HCT116 (cell line): ENCODE results near the gene PCDH20. TPM values are rescaled to one million over a fixed set of nuclear protein-coding genes. Genes with fewer than 3 reads are reported as not detected.

Experiments
- ATAC-seq: fragments of 200-7000 bp; cut with Tn5 transposase; 2 replicates; pipeline ENCODE4 v1.9.1; 2020; ENCODE audit warnings: mild to moderate bottlenecking, moderate library complexity
- BruUV-seq: library from RNA; stranded (reverse); fragments of 400-500 nt; replicated peaks from 2 replicates; lab custom pipeline; 2021; lab: Mats Ljungman, UMichigan
- CTCF ChIA-PET: fragments of 300-600 bp; sonication (Branson Sonifier 250); formaldehyde crosslinking; loops from one replicate; lab custom pipeline; 2021; ENCODE audit warnings: antibody characterized with exemption; lab: Charles Lee
- POLR2A ChIA-PET: fragments of 300-600, 350-600 bp; sonication (Branson Sonifier 250); formaldehyde crosslinking; loops from one replicate; lab custom pipeline; 2021; ENCODE audit warnings: antibody characterized with exemption; lab: Charles Lee
- RAD21 ChIA-PET, 2 experiments: fragments of 300-600 bp; sonication (Branson Sonifier 250); formaldehyde crosslinking; loops; one replicate each; lab custom pipeline; 2023; ENCODE audit warnings: low total read pairs in 2 of 2; ENCODE audit not compliant: uncharacterized antibody in 2 of 2, unreplicated experiment in 2 of 2, low non-redundant PET in 1 of 2; lab: Charles Lee
- DNase-seq: peaks from one replicate; pipeline ENCODE4 v3.0.0-alpha.2; 2010; ENCODE audit warnings: low read depth, low spot score
- H2AFZ ChIP-seq: fragments of 200-600 bp; shearing (Covaris generic), sonication (generic); 2 replicates; pipeline ENCODE4 v1.6.1; 2017; ENCODE audit warnings: low read depth, mixed run types, mixed read lengths, antibody characterized with exemption, low read length; ENCODE audit not compliant: poor library complexity, severe bottlenecking
- H3K27ac ChIP-seq: 2 replicates; pipeline ENCODE4 v1.5.1; 2012; ENCODE audit warnings: low read depth, low read length
- H3K27me3 ChIP-seq: fragments of 200-600 bp; sonication (generic); 2 replicates; pipeline ENCODE4 v1.6.1; 2016; ENCODE audit warnings: mixed run types, low read length, mixed read lengths; ENCODE audit not compliant: insufficient read depth
- H3K36me3 ChIP-seq, 2 experiments: fragments of 200-500 bp in 1 of 2; fragments of 200-600 bp in 1 of 2; sonication (Bioruptor generic) in 1 of 2; sonication (generic) in 1 of 2; 2 replicates each; pipeline versions ENCODE4 v1.5.1 to v1.6.1; 2014 to 2016; ENCODE audit warnings: low read length in 2 of 2, inconsistent platforms in 1 of 2, mixed read lengths in 1 of 2, mixed run types in 1 of 2; ENCODE audit not compliant: insufficient read depth in 2 of 2, control insufficient read depth in 1 of 2
- H3K4me1 ChIP-seq, 2 experiments: fragments of 200-600 bp in 1 of 2; sonication (generic) in 1 of 2; 2 replicates each; pipeline versions ENCODE4 v1.5.1 to v1.6.1; 2012 to 2017; ENCODE audit warnings: low read length in 2 of 2, inconsistent platforms in 1 of 2, mild to moderate bottlenecking in 1 of 2, mixed read lengths in 1 of 2, mixed run types in 1 of 2, moderate library complexity in 1 of 2; ENCODE audit not compliant: insufficient read depth in 2 of 2, control insufficient read depth in 1 of 2
- H3K4me2 ChIP-seq: fragments of 200-600 bp; sonication (generic); 2 replicates; pipeline ENCODE4 v1.6.1; 2017; ENCODE audit warnings: mixed run types, low read length, mixed read lengths
- H3K4me3 ChIP-seq, 2 experiments: fragments of 200-600 bp in 1 of 2; sonication (generic) in 1 of 2; replicated peaks in 1 of 2; 2 replicates each; pipeline ENCODE4 v1.5.1; 2011 to 2016; ENCODE audit warnings: low read length in 2 of 2, control low read depth in 1 of 2, low read depth in 1 of 2, mild to moderate bottlenecking in 1 of 2, mixed read lengths in 1 of 2, mixed run types in 1 of 2
- H3K79me2 ChIP-seq: fragments of 200-600 bp; sonication (generic); 2 replicates; pipeline ENCODE4 v1.6.1; 2017; ENCODE audit warnings: mild to moderate bottlenecking, mixed run types, low read length, moderate library complexity, mixed read lengths; ENCODE audit not compliant: insufficient read depth
- H3K9ac ChIP-seq: fragments of 200-600 bp; sonication (generic); 2 replicates; pipeline ENCODE4 v1.6.1; 2016; ENCODE audit warnings: low read length, mixed read lengths
- H3K9me2 ChIP-seq: fragments of 200-600 bp; sonication (generic), shearing (Covaris generic); 2 replicates; pipeline ENCODE4 v1.6.1; 2017; ENCODE audit warnings: mixed run types, mild to moderate bottlenecking, moderate library complexity; ENCODE audit not compliant: insufficient read depth
- H3K9me3 ChIP-seq, 2 experiments: fragments of 200-500 bp in 1 of 2; fragments of 200-600 bp in 1 of 2; sonication (Bioruptor generic) in 1 of 2; sonication (generic) in 1 of 2; 2 replicates each; pipeline ENCODE4 v1.6.1; 2014 to 2017; ENCODE audit warnings: low read length in 2 of 2, mixed read lengths in 2 of 2, inconsistent platforms in 1 of 2, low read depth in 1 of 2, mild to moderate bottlenecking in 1 of 2, mixed run types in 1 of 2, moderate library complexity in 1 of 2; ENCODE audit not compliant: control insufficient read depth in 1 of 2, insufficient read depth in 1 of 2
- H4K20me1 ChIP-seq: fragments of 200-600 bp; sonication (generic), shearing (Covaris generic); 2 replicates; pipeline ENCODE4 v1.6.1; 2017; ENCODE audit warnings: mixed run types, mild to moderate bottlenecking, moderate library complexity; ENCODE audit not compliant: insufficient read depth
- EZH2phosphoT487 ChIP-seq: fragments of 200-600 bp; IDR thresholded peaks from 2 replicates; pipeline ENCODE4 v1.6.1; 2018; ENCODE audit warnings: antibody characterized with exemption, borderline replicate concordance
- POLR2A ChIP-seq: IDR thresholded peaks from 2 replicates; pipeline ENCODE4 v1.7.0; 2011; ENCODE audit warnings: borderline replicate concordance; ENCODE audit not compliant: insufficient read depth, insufficient read length; ENCODE audit errors: extremely low read depth
- RAD21 ChIP-seq: IDR thresholded peaks from 2 replicates; pipeline ENCODE4 v1.6.1; 2012; ENCODE audit warnings: low read depth, mild to moderate bottlenecking
- REST ChIP-seq: IDR thresholded peaks from 2 replicates; pipeline ENCODE4 v1.6.1; 2012; ENCODE audit warnings: low read depth
- SP1 ChIP-seq: IDR thresholded peaks from 2 replicates; pipeline ENCODE4 v1.6.1; 2012; ENCODE audit warnings: low read depth
- TCF7L2 ChIP-seq: IDR thresholded peaks from 2 replicates; pipeline ENCODE4 v1.7.0; 2011; ENCODE audit warnings: borderline replicate concordance, inconsistent platforms; ENCODE audit not compliant: insufficient read depth, insufficient read length; ENCODE audit errors: extremely low read depth
- ZFX ChIP-seq: fragments of 450-650 bp; IDR thresholded peaks from 2 replicates; pipeline ENCODE4 v1.6.1; 2017
- intact Hi-C: fragments of 100-400 bp; cut with micrococcal nuclease; formaldehyde crosslinking; loops from 2 replicates; pipeline ENCODE4 v1.10.0; 2022
- total RNA-seq: library from RNA; stranded (reverse); gene quantifications from one replicate; pipeline ENCODE4 v1.2.1, GENCODE V29; 2021; ENCODE audit not compliant: unreplicated experiment
- TF ChIP-seq, protein P1 (sequence below), 3 experiments: fragments of 200-600 bp in 1 of 3; sonication (generic) in 1 of 3; IDR thresholded peaks in 2 of 3; conservative IDR thresholded peaks in 1 of 3; 2 replicates each; pipeline ENCODE4 v1.5.1; 2012 to 2017; ENCODE audit warnings: low read depth in 2 of 3, low read length in 2 of 3, antibody characterized with exemption in 1 of 3, borderline replicate concordance in 1 of 3, control low read depth in 1 of 3, mild to moderate bottlenecking in 1 of 3, mixed read lengths in 1 of 3, mixed run types in 1 of 3, moderate library complexity in 1 of 3; ENCODE audit not compliant: insufficient read depth in 1 of 3

The PCDH20 gene
- total RNA-seq, 1 experiment from 2014 or later = not detected

GRCh38 chr13:61463024-61463423, 47.4 kb upstream of the PCDH20 start:
- H3K4me1 ChIP-seq = no peaks in the 10 kb centered on the region

More at GRCh38 chr13:61463024-61463423, 47.4 kb upstream of the PCDH20 start:
- H3K9ac ChIP-seq = no peak overlapping the region
- H3K36me3 ChIP-seq = no peaks in the 10 kb centered on the region
- no peak overlapping the region for H3K4me3 ChIP-seq
- H4K20me1 ChIP-seq = no peaks in the 10 kb centered on the region
- no peak overlapping the region for H3K27ac ChIP-seq
- no peaks in the 10 kb centered on the region for H3K79me2 ChIP-seq
- ChIA-PET RAD21 (no interaction called here), POLR2A (no interaction called here), CTCF (no interaction called here)
- H2AFZ ChIP-seq = no peak overlapping the region
- ATAC-seq (no peak), DNase-seq (no peak)
- H3K4me2 ChIP-seq = no peak overlapping the region
- BruUV-seq = no TSS peak
- TF ChIP-seq TCF7L2 (no peak), ZFX (no peak), SP1 (no peak), POLR2A (no peak), REST (no peak), EZH2phosphoT487 (no peak), RAD21 (no peak)
- TF ChIP-seq, protein P1, sequence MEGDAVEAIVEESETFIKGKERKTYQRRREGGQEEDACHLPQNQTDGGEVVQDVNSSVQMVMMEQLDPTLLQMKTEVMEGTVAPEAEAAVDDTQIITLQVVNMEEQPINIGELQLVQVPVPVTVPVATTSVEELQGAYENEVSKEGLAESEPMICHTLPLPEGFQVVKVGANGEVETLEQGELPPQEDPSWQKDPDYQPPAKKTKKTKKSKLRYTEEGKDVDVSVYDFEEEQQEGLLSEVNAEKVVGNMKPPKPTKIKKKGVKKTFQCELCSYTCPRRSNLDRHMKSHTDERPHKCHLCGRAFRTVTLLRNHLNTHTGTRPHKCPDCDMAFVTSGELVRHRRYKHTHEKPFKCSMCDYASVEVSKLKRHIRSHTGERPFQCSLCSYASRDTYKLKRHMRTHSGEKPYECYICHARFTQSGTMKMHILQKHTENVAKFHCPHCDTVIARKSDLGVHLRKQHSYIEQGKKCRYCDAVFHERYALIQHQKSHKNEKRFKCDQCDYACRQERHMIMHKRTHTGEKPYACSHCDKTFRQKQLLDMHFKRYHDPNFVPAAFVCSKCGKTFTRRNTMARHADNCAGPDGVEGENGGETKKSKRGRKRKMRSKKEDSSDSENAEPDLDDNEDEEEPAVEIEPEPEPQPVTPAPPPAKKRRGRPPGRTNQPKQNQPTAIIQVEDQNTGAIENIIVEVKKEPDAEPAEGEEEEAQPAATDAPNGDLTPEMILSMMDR (IDR thresholded peaks at IDR 0.05 in 2 of 3, conservative IDR thresholded peaks at IDR 0.05 in 1 of 3; ENCODE audit: borderline replicate concordance in 1 of 3, insufficient read depth in 1 of 3, low read depth in 2 of 3, low read length in 2 of 3) = no peak
- intact Hi-C loops = no loop called here
- H3K9me3 ChIP-seq = 0 out of 4 replicates have a peak, but pooled peaks cover 0 to 4% of the 10 kb centered on the region in 2 experiments
- H3K27me3 ChIP-seq = no peaks in the 10 kb centered on the region
- H3K9me2 ChIP-seq = no peaks in the 10 kb centered on the region
